HEK293T (cell line): ENCODE results near the gene INTS7.

Experiments
- L3MBTL2 ChIP-seq: fragments of 450-650 bp; conservative IDR thresholded peaks from 2 replicates; pipeline ENCODE4 v1.6.1; 2016; ENCODE audit warnings: mild to moderate bottlenecking
- NFRKB ChIP-seq: fragments of 450-650 bp; IDR thresholded peaks from 2 replicates; pipeline ENCODE4 v1.6.1; 2016; ENCODE audit warnings: mild to moderate bottlenecking, moderate library complexity

DNA sequence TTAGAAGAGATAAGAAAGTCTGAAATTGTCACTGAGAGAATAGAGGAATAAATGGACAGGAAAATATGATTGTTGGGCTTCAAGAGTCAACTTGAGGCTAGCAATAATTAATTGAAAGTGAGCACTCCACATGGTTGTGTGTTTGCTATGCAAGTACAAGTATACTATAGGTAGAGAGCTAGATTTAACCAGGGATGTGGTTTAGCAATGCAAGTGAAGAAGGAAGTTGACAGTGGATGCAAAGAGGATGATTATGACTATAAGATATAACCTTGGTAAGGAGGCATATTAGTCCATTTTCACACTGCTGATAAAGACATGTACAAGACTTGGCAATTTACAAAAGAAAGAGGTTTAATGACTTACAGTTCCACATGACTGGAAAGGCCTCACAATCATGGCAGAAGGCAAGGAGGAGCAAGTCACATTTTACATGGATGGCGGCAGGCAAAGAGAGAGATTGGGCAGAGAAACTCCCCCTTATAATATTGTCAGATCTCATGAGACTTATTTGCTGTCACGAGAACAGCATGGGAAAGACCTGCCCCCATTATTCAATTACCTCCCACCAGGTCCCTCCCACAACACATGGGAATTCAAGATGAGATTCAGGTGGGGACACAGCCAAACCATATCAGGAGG is 47.5 kb upstream of the INTS7 start:
- TF ChIP-seq NFRKB, result no peak
- no peak for TF ChIP-seq L3MBTL2
